K562 (cell line): ENCODE data around the gene SON. TPM values are rescaled to one million over a fixed set of nuclear protein-coding genes. Genes with fewer than 3 reads are reported as not detected.
A peak's percentile ranks its signal among the peaks of the same experiment; 100 is the strongest.

ENCODE experiments used
- BRF1 ChIP-seq: IDR thresholded peaks from 3 replicates; pipeline ENCODE4 v1.6.1; 2011; ENCODE audit warnings: borderline replicate concordance, mild to moderate bottlenecking; ENCODE audit not compliant: insufficient read length; ENCODE audit errors: extremely low read depth
- GABPB1 ChIP-seq: sonication (generic); formaldehyde crosslinking; IDR thresholded peaks from 2 replicates; pipeline ENCODE4 v1.8.0; 2022; ENCODE audit warnings: mild to moderate bottlenecking, missing genetic modification reagents
- KDM2B ChIP-seq: fragments of 250-450 bp; sonication (Bioruptor Pico); IDR thresholded peaks from 2 replicates; pipeline ENCODE4 v1.8.0; 2021; ENCODE audit warnings: mild to moderate bottlenecking, moderate library complexity
- MBD1 ChIP-seq: fragments of 250-450 bp; sonication (Bioruptor Pico); IDR thresholded peaks from 2 replicates; pipeline ENCODE4 v1.8.0; 2022; ENCODE audit warnings: inconsistent platforms
- MCM3 ChIP-seq: fragments of 450-650 bp; IDR thresholded peaks from 2 replicates; pipeline ENCODE4 v1.6.1; 2016
- NR2F6 ChIP-seq: fragments of 450-650 bp; formaldehyde crosslinking; IDR thresholded peaks from 2 replicates; pipeline ENCODE4 v1.4.0; 2020; ENCODE audit warnings: mild to moderate bottlenecking
- RBM34 ChIP-seq: fragments of 200-400 bp; formaldehyde crosslinking; IDR thresholded peaks from 2 replicates; pipeline ENCODE4 v1.6.1; 2018; ENCODE audit warnings: low read length, borderline replicate concordance; ENCODE audit not compliant: insufficient read depth
- SAFB ChIP-seq: fragments of 200-400 bp; formaldehyde crosslinking; IDR thresholded peaks from 2 replicates; pipeline ENCODE4 v1.6.1; 2017; ENCODE audit warnings: low read depth, low read length, borderline replicate concordance
- SAFB2 ChIP-seq: fragments of 200-400 bp; formaldehyde crosslinking; IDR thresholded peaks from 2 replicates; pipeline ENCODE4 v1.6.1; 2018; ENCODE audit warnings: borderline replicate concordance, low read length, low read depth, moderate library complexity; ENCODE audit not compliant: severe bottlenecking
- SOX6 ChIP-seq: fragments of 450-650 bp; IDR thresholded peaks from 2 replicates; pipeline ENCODE4 v1.6.1; 2014; ENCODE audit warnings: mild to moderate bottlenecking
- SRSF1 ChIP-seq: fragments of 200-400 bp; formaldehyde crosslinking; IDR thresholded peaks from 2 replicates; pipeline ENCODE4 v1.6.1; 2017; ENCODE audit warnings: mild to moderate bottlenecking, low read depth, low read length, moderate library complexity
- TBL1XR1 ChIP-seq, 2 experiments: IDR thresholded peaks; 2 replicates each; pipeline ENCODE4 v1.6.1; 2012; ENCODE audit warnings: improper control_type of control experiment in 2 of 2, low read length in 2 of 2, mild to moderate bottlenecking in 1 of 2
- THAP7 ChIP-seq: fragments of 250-450 bp; sonication (Bioruptor Pico); IDR thresholded peaks from 2 replicates; pipeline ENCODE4 v1.5.0; 2021
- ZNF253 ChIP-seq: fragments of 250-450 bp; sonication (Bioruptor Pico); conservative IDR thresholded peaks from 2 replicates; pipeline ENCODE4 v1.6.1; 2021; ENCODE audit warnings: mild to moderate bottlenecking
- ZNF41 ChIP-seq: fragments of 250-450 bp; sonication (Bioruptor Pico); conservative IDR thresholded peaks from 2 replicates; pipeline ENCODE4 v1.4.0; 2020; ENCODE audit warnings: mild to moderate bottlenecking
- ZNF76 ChIP-seq: fragments of 250-450 bp; sonication (Bioruptor Pico); IDR thresholded peaks from 2 replicates; pipeline ENCODE4 v1.4.0; 2020; ENCODE audit warnings: mild to moderate bottlenecking, moderate library complexity, borderline replicate concordance
- polyA plus RNA-seq, 8 experiments: library from polyadenylated mRNA; depleted of rRNA in 4 of 8; stranded (reverse) in 5 of 8; unstranded in 3 of 8; fragments of >200 nt; fragmentation: Nextera tagmentation in 2 of 8; fragmentation: Illumina TruSeq in 1 of 8; extraction: Ambion mirVana in 2 of 8; extraction: Trizol in 1 of 8; gene quantifications; 2 replicates each; pipeline versions ENCODE4 v1.2.1 to v1.2.3, GENCODE V29; 2011 to 2014; ENCODE audit warnings: inconsistent platforms in 1 of 8, missing spikeins in 1 of 8
- total RNA-seq, 7 experiments: library from RNA; depleted of rRNA in 6 of 7; stranded (reverse); fragments of >200 nt in 6 of 7; fragmentation: Illumina TruSeq in 2 of 7; extraction: Trizol in 2 of 7; gene quantifications; 2 replicates each; pipeline versions ENCODE4 v1.2.1 to v1.2.3, GENCODE V29; 2011 to 2021; ENCODE audit warnings: low replicate concordance in 1 of 7
- TF ChIP-seq, protein P1 (sequence below), 2 experiments: fragments of 450-650 bp; formaldehyde crosslinking in 1 of 2; IDR thresholded peaks; 2 replicates each; pipeline versions ENCODE4 v1.4.0 to v1.6.1; 2014 to 2020; ENCODE audit warnings: mild to moderate bottlenecking in 2 of 2, borderline replicate concordance in 1 of 2, low read depth in 1 of 2

SON gene
- total and polyA plus RNA-seq, 9 of the 15 experiments (the other 6 are each of a cell fraction or from before 2014, with no cell fraction given): 105 to 742 (median 187) TPM

DNA sequence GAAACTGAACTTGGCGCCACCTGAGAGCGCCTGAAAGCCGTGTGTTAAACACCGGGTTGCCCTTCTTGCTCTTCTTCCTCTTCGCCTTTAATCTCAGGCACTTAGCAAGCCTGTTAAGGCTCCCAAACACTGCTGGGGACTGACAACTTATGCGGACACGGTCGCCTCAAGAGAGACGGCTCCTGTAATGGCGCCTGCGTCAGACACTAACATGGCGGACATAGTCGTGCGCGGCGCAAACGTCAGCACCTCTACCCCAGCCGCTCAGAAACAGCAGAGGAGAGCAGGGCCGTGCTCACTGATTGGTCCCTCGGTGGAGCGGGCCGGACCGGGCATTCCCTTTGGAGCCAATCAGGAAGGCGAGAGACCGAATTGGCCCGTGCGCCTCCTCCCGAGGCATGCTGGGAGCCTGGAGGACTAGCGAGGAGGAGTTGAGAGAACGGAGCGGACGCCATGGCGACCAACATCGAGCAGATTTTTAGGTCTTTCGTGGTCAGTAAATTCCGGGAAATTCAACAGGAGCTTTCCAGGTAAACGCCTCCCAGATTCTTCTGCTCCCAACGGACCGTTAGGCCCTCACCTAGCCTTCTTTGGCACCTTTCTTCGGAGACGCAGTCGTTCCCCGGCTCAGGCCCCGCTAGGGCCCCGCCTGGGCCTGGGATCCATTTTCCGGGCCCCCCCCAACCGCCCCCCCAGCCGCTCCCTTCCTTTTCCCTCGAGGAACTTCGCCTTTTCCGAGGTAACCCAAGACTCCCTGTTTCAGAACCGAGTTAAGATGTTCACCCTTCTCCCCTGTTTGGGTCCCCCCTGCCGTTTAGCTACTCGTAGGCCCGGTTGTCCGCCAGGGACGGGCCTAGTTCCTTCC is at the start of gene SON (continued):
- TF ChIP-seq SAFB2: no peak
- TF ChIP-seq MCM3: no peak
- TF ChIP-seq SOX6: peak; percentile 58
- peak; percentile 78; the same call in 1 of the 2 replicates for TF ChIP-seq KDM2B
- TF ChIP-seq ZNF76 (CRISPR knock-in tag): no peak
- TF ChIP-seq TBL1XR1 (IDR thresholded peaks at IDR 0.05; ENCODE audit: low read length in 2 of 2): peak; percentile 48 to 73; a peak in 3 of 4 replicates
- no peak for TF ChIP-seq ZNF41 (CRISPR knock-in tag)
- no peak for TF ChIP-seq RBM34
- TF ChIP-seq, protein P1, sequence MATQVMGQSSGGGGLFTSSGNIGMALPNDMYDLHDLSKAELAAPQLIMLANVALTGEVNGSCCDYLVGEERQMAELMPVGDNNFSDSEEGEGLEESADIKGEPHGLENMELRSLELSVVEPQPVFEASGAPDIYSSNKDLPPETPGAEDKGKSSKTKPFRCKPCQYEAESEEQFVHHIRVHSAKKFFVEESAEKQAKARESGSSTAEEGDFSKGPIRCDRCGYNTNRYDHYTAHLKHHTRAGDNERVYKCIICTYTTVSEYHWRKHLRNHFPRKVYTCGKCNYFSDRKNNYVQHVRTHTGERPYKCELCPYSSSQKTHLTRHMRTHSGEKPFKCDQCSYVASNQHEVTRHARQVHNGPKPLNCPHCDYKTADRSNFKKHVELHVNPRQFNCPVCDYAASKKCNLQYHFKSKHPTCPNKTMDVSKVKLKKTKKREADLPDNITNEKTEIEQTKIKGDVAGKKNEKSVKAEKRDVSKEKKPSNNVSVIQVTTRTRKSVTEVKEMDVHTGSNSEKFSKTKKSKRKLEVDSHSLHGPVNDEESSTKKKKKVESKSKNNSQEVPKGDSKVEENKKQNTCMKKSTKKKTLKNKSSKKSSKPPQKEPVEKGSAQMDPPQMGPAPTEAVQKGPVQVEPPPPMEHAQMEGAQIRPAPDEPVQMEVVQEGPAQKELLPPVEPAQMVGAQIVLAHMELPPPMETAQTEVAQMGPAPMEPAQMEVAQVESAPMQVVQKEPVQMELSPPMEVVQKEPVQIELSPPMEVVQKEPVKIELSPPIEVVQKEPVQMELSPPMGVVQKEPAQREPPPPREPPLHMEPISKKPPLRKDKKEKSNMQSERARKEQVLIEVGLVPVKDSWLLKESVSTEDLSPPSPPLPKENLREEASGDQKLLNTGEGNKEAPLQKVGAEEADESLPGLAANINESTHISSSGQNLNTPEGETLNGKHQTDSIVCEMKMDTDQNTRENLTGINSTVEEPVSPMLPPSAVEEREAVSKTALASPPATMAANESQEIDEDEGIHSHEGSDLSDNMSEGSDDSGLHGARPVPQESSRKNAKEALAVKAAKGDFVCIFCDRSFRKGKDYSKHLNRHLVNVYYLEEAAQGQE (IDR thresholded peaks at IDR 0.05; ENCODE audit: borderline replicate concordance): no peak
- TF ChIP-seq, protein P1 (CRISPR knock-in tag; IDR thresholded peaks at IDR 0.05; ENCODE audit: low read depth): no peak
- TF ChIP-seq ZNF253 (CRISPR knock-in tag): 0 out of 2 replicates have a peak, but pooled peaks have one; percentile 63
- 0 out of 2 replicates have a peak, but pooled peaks have one; percentile 11 for TF ChIP-seq GABPB1
- TF ChIP-seq THAP7 (CRISPR knock-in tag): no peak
- TF ChIP-seq SRSF1: no peak
- TF ChIP-seq NR2F6: no peak
- TF ChIP-seq MBD1: no peak
- TF ChIP-seq BRF1: no peak
- TF ChIP-seq SAFB: no peak
